Stimulated activated CD4-positive, alpha-beta T cell treated with anti-CD3 and anti-CD28 coated beads, Interleukin-1b, Interleukin-23, amount 100 ng/mL, for 24 hours (primary cell): ENCODE results near the gene MAP2K4.

Source experiments
- DNase-seq, 4 experiments: peaks; one replicate each; pipeline ENCODE4 v3.0.0-alpha.2; 2020; ENCODE audit warnings: low read depth in 4 of 4, low spot score in 1 of 4

The MAP2K4 gene

GRCh38 chr17:12037970-12038369, 17.3 kb downstream of the MAP2K4 start:
- DNase-seq: no peak

GRCh38 chr17:12040478-12040877, 19.8 kb downstream of the MAP2K4 start:
- no peak for DNase-seq

- DNase-seq: no peak
Measured at GRCh38 chr17:12041312-12041711, 20.6 kb downstream of the MAP2K4 start.

GRCh38 chr17:12043702-12044101, 23.0 kb downstream of the MAP2K4 start:
- DNase-seq: no peak

GRCh38 chr17:12046786-12047185, 26.1 kb downstream of the MAP2K4 start:
- no peak for DNase-seq

GRCh38 chr17:12047681-12048376, 27.2 kb downstream of the MAP2K4 start:
- DNase-seq: no peak

GRCh38 chr17:12048843-12049473, 28.3 kb downstream of the MAP2K4 start:
- no peak for DNase-seq

- no peak for DNase-seq
Measured at GRCh38 chr17:12050646-12051225, 30.1 kb downstream of the MAP2K4 start.

GRCh38 chr17:12053552-12053951, 32.9 kb downstream of the MAP2K4 start:
- no peak for DNase-seq

GRCh38 chr17:12055889-12056288, 35.2 kb downstream of the MAP2K4 start:
- no peak for DNase-seq

- no peak for DNase-seq
Measured at GRCh38 chr17:12057520-12057919, 36.8 kb downstream of the MAP2K4 start.

- DNase-seq: no peak
Measured at GRCh38 chr17:12058535-12058934, 37.9 kb downstream of the MAP2K4 start.

- DNase-seq: no peak
Measured at GRCh38 chr17:12062249-12062648, 41.6 kb downstream of the MAP2K4 start.

GRCh38 chr17:12064395-12064794, 43.7 kb downstream of the MAP2K4 start:
- DNase-seq: no peak

GRCh38 chr17:12067485-12067884, 46.8 kb downstream of the MAP2K4 start:
- no peak for DNase-seq

- DNase-seq: no peak
Measured at GRCh38 chr17:12068946-12069345, 48.3 kb downstream of the MAP2K4 start.

- DNase-seq: no peak
Measured at GRCh38 chr17:12070561-12070960, 49.9 kb downstream of the MAP2K4 start.

- DNase-seq: no peak
Measured at GRCh38 chr17:12074346-12074745, 53.7 kb downstream of the MAP2K4 start.

GRCh38 chr17:12077773-12078172, 57.1 kb downstream of the MAP2K4 start:
- no peak for DNase-seq

GRCh38 chr17:12078791-12079190, 58.1 kb downstream of the MAP2K4 start:
- DNase-seq: no peak

GRCh38 chr17:12081720-12082119, 61.0 kb downstream of the MAP2K4 start:
- DNase-seq: no peak

- DNase-seq: no peak
Measured at GRCh38 chr17:12085076-12085949, 64.6 kb downstream of the MAP2K4 start.
